GM06990 (cell line): ENCODE measurements around the gene SATB2.

ENCODE experiments used
- DNase-seq: peaks from one replicate; pipeline ENCODE4 v3.0.0-alpha.2; 2011; ENCODE audit not compliant: insufficient read length; ENCODE audit errors: extremely low read depth
- H3K27me3 ChIP-seq: replicated peaks from 2 replicates; pipeline ENCODE4 v1.6.0; 2011; ENCODE audit warnings: low read length; ENCODE audit not compliant: control insufficient read depth, insufficient read depth
- H3K36me3 ChIP-seq: 2 replicates; pipeline ENCODE4 v1.5.1; 2011; ENCODE audit warnings: low read length; ENCODE audit not compliant: control insufficient read depth, insufficient read depth
- H3K4me3 ChIP-seq: replicated peaks from 2 replicates; pipeline ENCODE4 v1.5.1; 2011; ENCODE audit warnings: low read depth, mild to moderate bottlenecking, control low read depth, low read length
- CTCF ChIP-seq: IDR thresholded peaks from 2 replicates; pipeline ENCODE4 v1.5.1; 2011; ENCODE audit warnings: low read length, control low read depth, mild to moderate bottlenecking, inconsistent platforms; ENCODE audit not compliant: insufficient read depth, poor library complexity, severe bottlenecking

The SATB2 gene

GRCh38 chr2:199467066-199467822 is 9.5 kb upstream of the SATB2 start:
- Histone ChIP-seq H3K4me3 (no peak overlapping the region), H3K27me3 (peaks cover 10% of the 10 kb centered on the region), H3K36me3 (no peaks in the 10 kb centered on the region)
- DNase-seq: no peak
- no peak for TF ChIP-seq CTCF

GRCh38 chr2:199466692-199467065 is 8.9 kb upstream of the SATB2 start:
- no peak for TF ChIP-seq CTCF

GRCh38 chr2:199465988-199466691 is 8.4 kb upstream of the SATB2 start:
- peaks cover 10% of the 10 kb centered on the region for H3K27me3 ChIP-seq
- DNase-seq: no peak
- no peak for TF ChIP-seq CTCF

More at GRCh38 chr2:199466692-199467065, 8.9 kb upstream of the SATB2 start:
- no peak for DNase-seq
- Histone ChIP-seq H3K4me3 (no peak overlapping the region), H3K36me3 (no peaks in the 10 kb centered on the region), H3K27me3 (peaks cover 10% of the 10 kb centered on the region)

DNA sequence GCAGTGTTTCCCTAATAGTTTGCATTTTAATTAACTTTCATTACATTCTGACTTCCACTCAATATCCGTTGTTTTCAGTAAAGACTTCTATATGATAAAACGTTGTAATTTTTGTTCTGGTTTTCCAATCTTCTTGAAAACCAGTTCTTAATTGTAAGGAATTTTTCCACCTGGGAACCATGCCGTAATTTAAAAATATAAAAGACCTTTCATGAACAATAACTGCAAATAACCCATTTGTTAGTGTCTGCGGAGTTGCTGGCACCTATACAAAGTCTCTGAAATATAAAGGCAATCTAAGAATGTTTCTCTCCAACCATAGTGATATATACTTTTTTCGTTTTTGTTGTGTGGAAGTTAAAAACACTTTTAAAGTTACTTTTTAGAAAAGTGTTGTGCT is 7.7 kb upstream of the SATB2 start:
- no peak for TF ChIP-seq CTCF
- H3K27me3 ChIP-seq: peaks cover 8% of the 10 kb centered on the region
- no peak overlapping the region for H3K4me3 ChIP-seq
- no peaks in the 10 kb centered on the region for H3K36me3 ChIP-seq
- no peak for DNase-seq

More at GRCh38 chr2:199465988-199466691, 8.4 kb upstream of the SATB2 start:
- H3K4me3 ChIP-seq: no peak overlapping the region
- H3K36me3 ChIP-seq: no peaks in the 10 kb centered on the region

GRCh38 chr2:199464606-199465352 is 7.0 kb upstream of the SATB2 start:
- DNase-seq: no peak
- Histone ChIP-seq H3K4me3 (no peak overlapping the region), H3K27me3 (peaks cover 5% of the 10 kb centered on the region), H3K36me3 (no peaks in the 10 kb centered on the region)
- TF ChIP-seq CTCF: no peak
